OCI-LY1 (cell line): ENCODE data around the gene TULP4.
"Not testable (repeated sequence)": the region's sequence is repeated elsewhere in the genome, so short reads cannot be mapped to it uniquely, and the experiment has no call there.

ENCODE experiments used
- H2AFZ ChIP-seq: fragments of 200-600 bp; sonication (generic), shearing (Covaris generic); 2 replicates; pipeline ENCODE4 v1.6.0; 2014; ENCODE audit warnings: antibody characterized with exemption, mild to moderate bottlenecking, low read length
- H3F3A ChIP-seq: fragments of 200-600 bp; sonication (generic), shearing (Covaris generic); 2 replicates; pipeline ENCODE4 v1.6.0; 2014; ENCODE audit warnings: mild to moderate bottlenecking, antibody characterized with exemption, low read length, moderate library complexity; ENCODE audit not compliant: insufficient read depth
- H3K27ac ChIP-seq: fragments of 200-600 bp; sonication (generic); 2 replicates; pipeline ENCODE4 v1.5.1; 2014; ENCODE audit warnings: low read length, mixed run types, mild to moderate bottlenecking, low read depth; ENCODE audit not compliant: poor library complexity, severe bottlenecking
- H3K27me3 ChIP-seq: fragments of 200-600 bp; sonication (generic); 2 replicates; pipeline ENCODE4 v1.6.0; 2014; ENCODE audit warnings: antibody characterized with exemption, mild to moderate bottlenecking, low read length, moderate library complexity; ENCODE audit not compliant: insufficient read depth
- H3K36me3 ChIP-seq: fragments of 200-600 bp; sonication (generic); 2 replicates; pipeline ENCODE4 v1.6.1; 2014; ENCODE audit warnings: mild to moderate bottlenecking, antibody characterized with exemption, low read length, moderate library complexity, mixed read lengths; ENCODE audit not compliant: insufficient read depth
- H3K4me1 ChIP-seq: fragments of 200-600 bp; sonication (generic); 2 replicates; pipeline ENCODE4 v1.5.1; 2014; ENCODE audit warnings: mild to moderate bottlenecking, low read length, moderate library complexity; ENCODE audit not compliant: insufficient read depth, severe bottlenecking
- H3K4me2 ChIP-seq: fragments of 200-600 bp; sonication (generic), shearing (Covaris generic); 2 replicates; pipeline ENCODE4 v1.6.1; 2014; ENCODE audit warnings: low read length
- H3K4me3 ChIP-seq: fragments of 200-600 bp; sonication (generic); 2 replicates; pipeline ENCODE4 v1.5.1; 2014; ENCODE audit warnings: low read length, low read depth, mild to moderate bottlenecking, mixed read lengths; ENCODE audit not compliant: poor library complexity, severe bottlenecking
- H3K79me2 ChIP-seq: fragments of 200-600 bp; shearing (Covaris generic); 2 replicates; pipeline ENCODE4 v1.6.1; 2016; ENCODE audit warnings: mixed run types, low read length, mixed read lengths; ENCODE audit not compliant: insufficient read depth
- H3K9ac ChIP-seq: fragments of 200-600 bp; sonication (generic), shearing (Covaris generic); 2 replicates; pipeline ENCODE4 v1.6.1; 2014; ENCODE audit warnings: mild to moderate bottlenecking, low read length, mixed read lengths
- H3K9me2 ChIP-seq: fragments of 200-600 bp; sonication (generic), shearing (Covaris generic); 2 replicates; pipeline ENCODE4 v1.6.1; 2014; ENCODE audit warnings: low read depth, mild to moderate bottlenecking, low read length, mixed read lengths
- H3K9me3 ChIP-seq: fragments of 200-600 bp; shearing (Covaris generic); 2 replicates; pipeline ENCODE4 v1.6.1; 2014; ENCODE audit warnings: low read length, mixed read lengths
- H4K20me1 ChIP-seq: fragments of 200-600 bp; sonication (generic), shearing (Covaris generic); 2 replicates; pipeline ENCODE4 v1.6.0; 2016; ENCODE audit warnings: mild to moderate bottlenecking, low read length; ENCODE audit not compliant: insufficient read depth
- EZH2 ChIP-seq: fragments of 200-600 bp; sonication (generic), shearing (Covaris generic); IDR thresholded peaks from 2 replicates; pipeline ENCODE4 v1.8.0; 2017; ENCODE audit warnings: borderline replicate concordance, mixed run types, mild to moderate bottlenecking, antibody characterized with exemption, low read length, moderate library complexity, mixed read lengths
- TF ChIP-seq, protein P1 (sequence below): fragments of 200-600 bp; sonication (generic), shearing (Covaris generic); IDR thresholded peaks from 2 replicates; pipeline ENCODE4 v1.5.1; 2017; ENCODE audit warnings: mild to moderate bottlenecking, antibody characterized with exemption, low read length, moderate library complexity, mixed read lengths

Gene TULP4

DNA sequence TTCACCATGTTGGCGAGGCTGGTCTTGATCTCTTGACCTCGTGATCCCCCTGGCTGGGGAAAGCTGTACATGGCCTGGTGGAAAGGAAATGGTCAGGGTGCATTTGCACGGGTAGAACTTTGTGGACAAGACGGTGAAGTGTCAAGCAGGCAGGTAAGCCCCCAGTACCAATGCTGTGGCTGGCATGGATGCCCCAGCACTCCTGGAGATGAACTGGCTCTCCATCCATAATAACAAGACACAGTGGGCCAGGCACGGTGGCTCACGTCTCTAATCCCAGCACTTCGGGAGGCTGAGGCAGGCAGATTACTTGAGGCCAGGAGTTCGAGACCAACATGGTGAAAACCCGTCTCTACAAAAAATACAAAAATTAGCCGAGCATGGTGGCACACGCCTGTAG is 210.4 kb downstream of the TULP4 start:
- TF ChIP-seq EZH2 = no peak
- TF ChIP-seq, protein P1, sequence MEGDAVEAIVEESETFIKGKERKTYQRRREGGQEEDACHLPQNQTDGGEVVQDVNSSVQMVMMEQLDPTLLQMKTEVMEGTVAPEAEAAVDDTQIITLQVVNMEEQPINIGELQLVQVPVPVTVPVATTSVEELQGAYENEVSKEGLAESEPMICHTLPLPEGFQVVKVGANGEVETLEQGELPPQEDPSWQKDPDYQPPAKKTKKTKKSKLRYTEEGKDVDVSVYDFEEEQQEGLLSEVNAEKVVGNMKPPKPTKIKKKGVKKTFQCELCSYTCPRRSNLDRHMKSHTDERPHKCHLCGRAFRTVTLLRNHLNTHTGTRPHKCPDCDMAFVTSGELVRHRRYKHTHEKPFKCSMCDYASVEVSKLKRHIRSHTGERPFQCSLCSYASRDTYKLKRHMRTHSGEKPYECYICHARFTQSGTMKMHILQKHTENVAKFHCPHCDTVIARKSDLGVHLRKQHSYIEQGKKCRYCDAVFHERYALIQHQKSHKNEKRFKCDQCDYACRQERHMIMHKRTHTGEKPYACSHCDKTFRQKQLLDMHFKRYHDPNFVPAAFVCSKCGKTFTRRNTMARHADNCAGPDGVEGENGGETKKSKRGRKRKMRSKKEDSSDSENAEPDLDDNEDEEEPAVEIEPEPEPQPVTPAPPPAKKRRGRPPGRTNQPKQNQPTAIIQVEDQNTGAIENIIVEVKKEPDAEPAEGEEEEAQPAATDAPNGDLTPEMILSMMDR = no peak
- Histone ChIP-seq H4K20me1 (no peaks in the 10 kb centered on the region), H3K36me3 (no peaks in the 10 kb centered on the region), H3K4me1 (peaks cover 12% of the 10 kb centered on the region), H3K27me3 (no peaks in the 10 kb centered on the region), H3K9me3 (0 out of 2 replicates have a peak, but pooled peaks cover 3% of the 10 kb centered on the region), H3K4me3 (no peak overlapping the region), H3K27ac (no peak overlapping the region), H3K9ac (no peak overlapping the region), H3K4me2 (no peak overlapping the region), H2AFZ (no peak overlapping the region), H3F3A (no peaks in the 10 kb centered on the region), H3K9me2 (no peaks in the 10 kb centered on the region), H3K79me2 (no peaks in the 10 kb centered on the region)

DNA sequence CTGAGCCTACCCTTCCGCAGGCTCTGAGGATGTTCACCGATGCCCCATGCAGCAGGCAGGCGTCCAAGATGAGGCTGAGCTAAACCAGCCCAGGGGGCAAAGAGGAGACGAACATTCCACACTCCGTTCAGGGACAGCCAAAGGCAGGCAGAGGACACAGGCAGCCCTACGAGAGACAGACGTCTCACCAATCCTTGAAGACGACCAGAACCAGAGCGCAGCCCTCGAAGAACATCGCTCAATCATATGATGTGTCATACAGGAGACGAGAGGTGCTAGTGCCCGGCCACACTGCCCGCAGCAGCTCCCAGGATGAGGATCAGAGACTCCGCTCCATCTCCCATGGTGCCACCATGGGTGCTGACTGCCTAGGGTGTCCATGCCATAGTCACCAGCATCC is 212.0 kb downstream of the TULP4 start:
- Histone ChIP-seq H3K4me3 (no peak overlapping the region), H3K4me2 (no peak overlapping the region), H4K20me1 (no peaks in the 10 kb centered on the region), H2AFZ (no peak overlapping the region), H3K79me2 (no peaks in the 10 kb centered on the region), H3K27ac (no peak overlapping the region), H3K9ac (no peak overlapping the region), H3K4me1 (no peaks in the 10 kb centered on the region), H3F3A (no peaks in the 10 kb centered on the region), H3K27me3 (no peaks in the 10 kb centered on the region), H3K9me2 (no peaks in the 10 kb centered on the region), H3K9me3 (0 out of 2 replicates have a peak, but pooled peaks cover 3% of the 10 kb centered on the region), H3K36me3 (no peaks in the 10 kb centered on the region)
- TF ChIP-seq, protein P1 = no peak
- TF ChIP-seq EZH2 = no peak

DNA sequence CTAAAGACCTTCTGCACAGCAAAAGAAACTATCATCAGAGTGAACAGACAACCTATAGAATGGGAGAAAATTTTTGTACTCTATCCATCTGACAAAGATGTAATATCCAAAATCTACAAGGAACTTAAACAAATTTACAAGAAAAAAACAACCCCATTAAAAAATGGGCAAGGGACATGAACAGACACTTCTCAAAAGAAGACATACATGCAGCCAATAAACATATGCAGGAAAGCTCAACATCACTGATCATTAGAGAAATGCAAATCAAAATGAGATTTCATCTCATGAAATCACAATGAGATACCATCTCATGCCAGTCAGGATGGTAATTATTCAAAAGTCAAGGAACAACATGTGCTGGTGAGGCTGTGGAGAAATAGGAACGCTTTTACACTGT is 215.6 kb downstream of the TULP4 start:
- not testable (repeated sequence) for H3K9ac ChIP-seq, H3K79me2 ChIP-seq, H3K4me2 ChIP-seq, H2AFZ ChIP-seq, H3K36me3 ChIP-seq, H3K4me3 ChIP-seq, H3K9me3 ChIP-seq, H3K27ac ChIP-seq, H3K27me3 ChIP-seq, H3K4me1 ChIP-seq, H4K20me1 ChIP-seq, H3F3A ChIP-seq, H3K9me2 ChIP-seq

DNA sequence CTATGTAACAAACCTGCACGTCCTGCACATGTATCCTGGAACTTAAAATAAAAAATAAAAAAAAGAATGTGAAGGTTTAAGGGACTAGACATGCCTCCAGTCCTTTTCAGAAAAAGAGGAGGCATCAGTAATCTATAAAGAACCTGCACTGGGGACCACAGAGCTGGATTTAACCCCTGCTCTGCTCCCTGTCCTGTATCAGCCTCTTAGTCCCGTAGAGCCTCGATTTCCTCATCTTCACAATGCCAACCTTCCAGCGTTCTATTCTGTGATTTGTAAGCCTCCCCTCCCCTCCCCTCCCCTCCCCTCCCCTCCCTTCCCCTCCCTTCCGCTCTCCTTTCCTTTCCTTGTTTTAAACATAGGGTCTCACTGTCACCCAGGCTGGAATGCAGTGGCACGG is 216.6 kb downstream of the TULP4 start:
- H2AFZ ChIP-seq = no peak overlapping the region
- H3K36me3 ChIP-seq = no peaks in the 10 kb centered on the region
- no peak overlapping the region for H3K4me3 ChIP-seq
- H3K9me3 ChIP-seq = 0 out of 2 replicates have a peak, but pooled peaks cover 3% of the 10 kb centered on the region
- H3K27me3 ChIP-seq = no peaks in the 10 kb centered on the region
- H3K27ac ChIP-seq = no peak overlapping the region
- no peaks in the 10 kb centered on the region for H3F3A ChIP-seq
- no peaks in the 10 kb centered on the region for H3K4me1 ChIP-seq
- H4K20me1 ChIP-seq = no peaks in the 10 kb centered on the region
- H3K4me2 ChIP-seq = no peak overlapping the region
- H3K79me2 ChIP-seq = no peaks in the 10 kb centered on the region
- no peaks in the 10 kb centered on the region for H3K9me2 ChIP-seq
- TF ChIP-seq, protein P1 = no peak
- no peak for TF ChIP-seq EZH2
- no peak overlapping the region for H3K9ac ChIP-seq
